Esophagus mucosa (tissue), 1 donor: ENCODE measurements around the gene CCDC30. TPM values are rescaled to one million over a fixed set of nuclear protein-coding genes. Genes with fewer than 3 reads are reported as not detected.
"Not testable (repeated sequence)": the region's sequence is repeated elsewhere in the genome, so short reads cannot be mapped to it uniquely, and the experiment has no call there.

Experiments used
- ATAC-seq: fragments of 200-7000 bp; cut with Tn5 transposase; one replicate; pipeline ENCODE4 v1.9.1; 2020
- total RNA-seq: library from RNA; stranded (reverse); gene quantifications from one replicate; pipeline ENCODE4 v1.2.4, GENCODE V29; 2023
- donor health status: DM: yes; HTN: yes; CAD: no.

CCDC30 gene
- total RNA-seq, 1 donor from 2014 or later, result 0.56 TPM

DNA sequence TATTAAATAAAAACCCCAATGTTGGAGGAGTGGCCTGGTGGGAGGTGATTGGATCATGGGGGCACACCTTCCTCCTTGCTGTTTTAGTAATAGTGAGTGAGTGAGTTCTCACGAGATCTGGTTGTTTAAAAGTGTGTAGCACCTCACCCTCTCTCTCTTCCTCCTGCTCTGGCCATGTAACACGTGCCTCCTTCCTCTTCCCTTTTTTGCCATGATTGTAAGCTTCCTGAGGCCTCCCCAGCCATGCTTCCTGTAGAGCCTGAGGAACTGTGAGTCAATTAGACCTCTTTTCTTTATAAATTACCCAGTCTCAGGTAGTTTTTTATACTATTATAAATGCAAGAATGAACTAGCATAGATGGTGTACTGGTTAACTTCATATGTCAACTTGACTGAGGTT lies 68.0 kb downstream of the CCDC30 start:
- no peak for ATAC-seq

DNA sequence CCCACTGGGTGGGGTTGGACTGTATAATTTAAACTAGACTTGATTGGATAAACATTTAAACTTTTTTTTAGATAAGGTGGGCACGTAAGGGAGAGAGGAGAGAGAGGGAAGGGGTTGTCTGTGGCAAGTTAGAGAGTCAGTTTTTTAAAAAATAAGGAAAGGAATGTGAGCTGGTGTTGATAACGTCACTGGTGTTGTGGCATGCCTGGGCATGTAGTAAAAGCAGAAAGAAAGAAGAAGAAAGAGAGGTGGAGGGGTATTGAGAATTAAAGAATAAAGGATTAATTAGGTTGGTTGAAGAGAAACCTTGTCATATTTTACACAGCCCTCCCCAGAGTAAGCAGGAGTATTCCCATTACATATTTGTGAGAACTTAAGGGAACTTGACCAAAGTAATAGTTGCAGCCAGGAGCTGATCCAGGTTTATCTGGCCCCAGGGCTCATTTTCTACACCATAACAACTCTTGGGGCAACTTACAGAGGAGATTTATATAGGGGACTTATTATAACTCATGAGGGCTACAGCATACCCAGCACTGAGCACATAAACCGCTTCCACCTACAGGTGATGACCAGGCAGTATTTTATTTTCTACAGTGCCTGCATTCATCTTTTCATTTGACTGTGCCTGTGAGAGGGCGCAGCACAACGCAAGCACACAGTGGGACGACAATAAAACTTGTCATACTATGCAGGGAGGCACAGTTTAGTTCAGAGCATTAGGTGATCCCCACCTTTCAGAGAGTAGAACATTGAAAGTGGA lies 70.2 kb downstream of the CCDC30 start:
- ATAC-seq, result no peak

DNA sequence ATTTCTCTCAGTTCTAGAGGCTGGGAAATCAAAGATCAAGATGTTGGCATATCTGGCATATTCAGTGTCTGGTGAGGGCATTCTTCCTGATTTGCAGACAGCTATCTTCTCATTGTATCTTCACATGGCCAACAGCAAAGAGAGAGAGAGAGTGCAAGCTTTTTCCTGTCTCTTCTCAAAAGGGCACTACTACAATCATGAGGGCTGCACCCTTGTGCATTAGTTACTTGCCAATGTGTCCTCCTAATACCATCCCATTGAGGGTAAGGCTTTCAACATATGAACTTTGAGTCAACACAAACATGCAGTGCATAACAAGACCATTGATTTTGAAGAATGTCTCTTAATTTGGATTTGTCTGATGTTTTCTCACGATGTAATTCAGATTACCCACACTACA lies 78.0 kb downstream of the CCDC30 start:
- ATAC-seq, result no peak

DNA sequence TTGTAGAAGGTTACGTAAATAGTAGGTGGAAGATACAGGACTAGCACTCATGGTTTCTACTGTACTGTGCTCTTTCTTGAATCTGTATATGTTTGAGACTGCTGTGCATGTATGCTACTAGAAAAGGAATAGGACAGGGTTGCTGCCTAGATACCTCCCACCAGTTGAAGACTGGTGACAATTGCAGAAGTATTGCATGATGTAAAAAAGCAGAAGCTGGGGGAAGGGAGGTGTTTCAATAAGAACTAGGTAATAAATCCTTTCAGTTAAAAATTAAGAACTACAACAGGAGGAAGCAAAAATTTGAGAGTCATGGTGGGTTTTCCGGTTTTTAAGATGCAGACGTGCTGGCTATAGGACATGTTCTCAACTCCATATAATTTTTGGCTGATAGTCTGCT lies 88.1 kb downstream of the CCDC30 start:
- no peak for ATAC-seq

DNA sequence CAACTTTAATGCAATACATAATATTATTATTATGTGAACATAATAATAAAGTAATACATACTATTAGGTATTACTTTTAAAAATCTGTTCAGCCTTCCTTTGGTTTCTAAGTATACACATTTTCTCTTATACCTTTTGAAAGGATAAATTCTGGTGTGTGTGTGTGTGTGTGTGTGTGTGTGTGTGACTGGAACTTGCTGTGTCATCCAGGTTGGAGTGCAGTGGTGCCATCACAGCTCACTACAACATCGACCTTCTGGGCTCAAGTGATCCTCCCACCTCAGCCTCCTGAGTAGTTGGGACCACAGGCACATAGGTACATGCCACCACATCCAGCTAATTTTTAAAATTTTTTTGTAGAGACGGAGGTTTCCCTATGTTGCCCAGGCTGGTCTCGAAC lies 88.5 kb downstream of the CCDC30 start:
- no peak for ATAC-seq

DNA sequence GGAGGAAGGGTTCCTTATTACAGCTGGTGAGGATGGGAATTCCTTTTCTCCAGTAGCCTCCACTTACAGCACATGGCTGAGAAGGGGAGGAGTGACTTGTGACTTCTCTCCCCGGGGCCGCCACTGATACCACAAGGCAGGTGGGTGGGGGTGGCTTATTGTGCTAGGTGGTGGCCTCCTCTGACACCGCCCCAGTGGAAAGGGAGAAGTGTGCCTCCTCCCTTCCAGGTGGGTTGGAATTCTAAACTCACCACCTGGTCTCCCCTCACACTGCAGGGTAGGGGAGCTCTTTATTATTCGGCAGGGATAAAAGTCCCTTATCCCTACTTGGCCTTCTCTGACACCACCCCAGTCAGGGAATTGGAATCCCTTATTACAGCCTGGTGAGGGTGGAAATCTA lies 89.5 kb downstream of the CCDC30 start:
- ATAC-seq, result no peak

DNA sequence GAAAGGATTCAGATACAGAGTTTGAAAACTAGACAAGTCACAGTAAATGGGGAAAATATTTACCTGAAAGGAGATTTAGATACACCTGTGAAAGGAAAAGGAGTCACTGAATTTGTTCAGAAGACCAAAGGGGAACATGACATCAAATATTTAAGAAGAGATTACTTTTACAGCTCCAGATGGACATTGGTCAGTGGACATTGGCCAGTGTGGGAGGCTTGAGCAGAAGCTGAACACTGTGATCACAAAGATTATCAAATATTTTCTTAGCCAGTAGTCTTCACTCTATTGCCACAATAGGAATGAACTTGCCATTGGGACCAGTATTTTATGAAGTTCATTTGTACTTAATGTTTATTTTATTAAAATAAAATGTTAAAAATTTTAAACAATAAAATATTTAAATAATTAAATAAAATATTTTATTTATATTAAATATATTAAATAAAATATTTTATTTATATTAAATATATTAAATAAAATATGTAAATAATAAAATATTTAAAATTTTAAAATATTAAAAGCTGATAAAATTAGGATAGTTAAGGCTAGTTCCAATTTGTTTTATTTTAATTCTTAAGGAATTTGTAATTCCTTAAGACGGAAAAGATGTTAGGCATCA lies 94.3 kb downstream of the CCDC30 start:
- no peak for ATAC-seq

DNA sequence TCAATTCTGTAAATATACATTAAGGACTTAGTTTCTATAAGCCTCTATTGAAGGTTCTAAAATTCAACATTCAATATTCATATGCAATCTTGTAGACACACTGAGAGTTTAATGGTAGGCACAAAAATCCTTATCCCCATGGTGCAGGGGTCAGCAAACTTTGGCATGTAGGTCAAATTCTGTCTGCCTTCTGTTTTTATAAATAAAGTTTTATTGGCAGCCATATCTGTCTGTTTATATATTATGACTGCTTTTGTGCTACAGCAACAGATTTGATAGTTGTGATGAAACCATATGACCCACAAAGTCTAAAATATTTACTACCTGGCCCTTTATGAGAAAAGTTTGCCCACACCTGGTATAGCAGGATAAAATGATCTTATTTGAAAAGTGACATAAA lies 104.0 kb downstream of the CCDC30 start:
- no peak for ATAC-seq

DNA sequence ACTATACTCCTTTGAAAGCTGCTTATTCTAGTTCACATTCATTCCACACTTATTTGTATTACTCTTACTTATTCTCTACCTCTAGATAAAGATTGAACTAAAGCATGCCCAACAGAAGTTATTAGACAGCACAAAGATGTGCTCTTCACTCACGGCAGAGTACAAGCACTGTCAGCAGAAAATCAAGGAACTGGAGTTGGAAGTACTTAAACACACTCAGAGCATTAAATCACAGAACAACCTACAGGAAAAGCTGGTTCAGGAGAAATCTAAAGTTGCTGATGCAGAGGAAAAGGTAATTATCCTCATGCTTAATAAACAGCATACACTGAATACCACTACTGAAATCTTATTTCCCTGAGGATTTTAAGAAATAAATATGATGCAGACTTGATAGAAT lies 113.8 kb downstream of the CCDC30 start:
- ATAC-seq, result peak; percentile 54

DNA sequence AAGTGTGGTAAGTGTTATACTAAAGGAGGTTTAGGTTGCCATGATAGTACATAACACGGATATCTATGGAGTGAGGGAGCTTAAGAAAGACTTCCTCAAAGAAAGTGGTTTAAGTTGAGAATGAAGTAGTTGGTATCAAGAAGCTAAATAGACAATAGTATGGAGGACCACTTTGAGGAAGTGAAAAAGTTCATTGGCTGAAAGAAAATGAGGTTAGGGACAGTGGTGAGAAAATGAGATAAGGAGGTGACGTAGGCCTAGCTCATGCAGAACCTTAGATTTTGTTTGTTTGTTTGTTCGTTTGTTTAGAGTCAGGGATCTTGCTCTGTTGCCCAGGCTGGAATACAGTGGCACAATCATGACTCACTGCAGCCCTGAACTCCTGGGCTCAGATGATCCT lies 122.9 kb downstream of the CCDC30 start:
- no peak for ATAC-seq

DNA sequence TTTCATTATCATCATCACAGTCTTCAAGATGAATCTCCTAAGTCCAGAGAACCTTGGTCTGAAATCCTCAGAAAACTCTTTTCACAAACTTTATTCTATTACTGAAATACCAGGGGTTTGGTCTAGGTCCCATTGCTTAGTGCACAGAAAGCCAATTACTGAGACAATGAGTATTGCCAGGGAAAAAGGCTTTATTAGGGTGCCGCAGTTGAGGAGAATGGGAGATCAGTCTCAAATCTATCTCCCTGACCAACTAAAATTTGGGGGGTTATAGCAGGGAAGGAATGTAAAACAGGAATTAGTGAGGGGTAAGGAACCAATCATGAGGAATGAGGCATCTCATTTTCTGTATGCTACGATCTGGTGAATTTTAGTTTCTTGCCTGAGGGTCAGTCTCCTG lies 124.7 kb downstream of the CCDC30 start:
- ATAC-seq, result no peak

DNA sequence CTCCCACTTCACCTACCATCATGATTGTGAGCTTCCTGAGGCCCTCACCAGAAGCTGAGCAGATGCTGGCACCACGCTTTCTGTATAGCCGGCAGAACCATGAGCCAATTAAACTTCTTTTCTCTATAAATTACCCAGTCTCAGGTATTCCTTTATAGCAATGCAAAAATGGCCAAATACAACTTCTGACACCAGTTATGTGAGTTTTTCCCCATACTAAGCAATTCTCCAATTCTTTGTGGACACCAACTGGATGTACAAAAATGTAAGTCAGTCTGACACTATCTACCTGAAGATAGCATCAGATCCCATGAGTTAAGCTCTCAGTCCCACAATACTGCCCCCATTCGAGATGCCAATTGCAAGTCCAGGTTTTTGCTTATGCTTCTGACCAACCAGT lies 129.7 kb downstream of the CCDC30 start:
- ATAC-seq, result no peak

DNA sequence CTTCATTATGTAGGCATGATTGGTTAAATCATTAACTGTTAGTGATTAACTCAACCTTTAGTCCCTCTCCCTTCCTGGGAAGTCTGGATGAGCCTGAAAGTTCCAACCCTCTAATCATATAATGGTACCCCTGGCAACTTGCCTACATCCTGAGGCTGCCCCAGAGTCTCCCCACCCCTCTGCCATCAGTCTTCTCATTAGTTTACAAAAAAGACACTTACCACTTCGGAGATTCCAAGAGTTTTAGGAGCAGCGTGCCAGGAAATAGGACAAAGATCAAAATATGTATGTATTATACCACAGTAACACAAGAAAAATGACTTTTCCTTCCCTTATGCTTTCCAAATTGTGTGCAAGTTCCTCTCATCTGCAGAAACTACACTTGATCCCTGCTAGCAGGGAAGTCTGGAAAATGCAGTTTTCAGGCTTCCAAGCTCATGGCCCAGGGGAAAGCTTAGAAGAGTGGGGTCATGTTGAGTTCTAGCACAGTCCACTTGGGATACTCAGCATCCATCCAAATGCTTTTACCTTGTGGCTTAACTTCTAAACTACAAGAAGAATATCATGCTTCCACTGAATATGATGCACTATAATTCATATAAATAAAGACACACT lies 130.5 kb downstream of the CCDC30 start:
- ATAC-seq, result no peak

DNA sequence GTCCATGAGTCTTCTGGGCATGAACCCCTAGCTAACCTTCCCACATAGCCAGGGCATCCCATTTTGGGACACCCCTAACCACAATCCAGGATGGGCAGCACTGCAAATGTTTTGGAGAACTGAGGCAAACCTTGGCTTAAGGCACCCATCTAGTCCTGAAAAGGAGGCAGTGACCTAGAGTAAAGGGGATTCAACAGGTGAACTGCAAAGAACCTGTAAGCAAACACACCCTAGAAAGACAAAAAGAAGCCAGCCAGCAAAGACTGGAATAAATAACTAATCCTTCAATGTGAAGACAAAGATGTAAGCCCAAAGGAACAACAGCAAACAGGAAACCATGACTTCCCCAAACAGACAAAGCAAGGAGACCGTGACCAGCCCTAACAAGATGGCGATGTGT lies 138.4 kb downstream of the CCDC30 start:
- no peak for ATAC-seq

DNA sequence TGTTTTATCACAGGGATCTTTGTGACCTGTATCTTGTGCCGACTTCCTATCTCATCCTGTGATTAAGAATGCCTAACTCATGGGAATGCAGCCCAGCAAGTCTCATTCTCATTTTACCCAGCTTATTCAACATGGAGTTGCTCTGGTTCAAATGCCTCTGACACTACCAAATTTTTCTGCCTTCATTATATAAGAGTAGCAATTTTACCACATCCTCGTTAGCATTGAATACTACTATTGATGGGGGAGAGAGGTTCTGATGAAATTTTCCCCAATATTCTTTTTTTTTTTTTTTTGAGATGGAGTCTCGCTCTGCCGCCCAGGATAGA lies 150.7 kb downstream of the CCDC30 start:
- no peak for ATAC-seq

DNA sequence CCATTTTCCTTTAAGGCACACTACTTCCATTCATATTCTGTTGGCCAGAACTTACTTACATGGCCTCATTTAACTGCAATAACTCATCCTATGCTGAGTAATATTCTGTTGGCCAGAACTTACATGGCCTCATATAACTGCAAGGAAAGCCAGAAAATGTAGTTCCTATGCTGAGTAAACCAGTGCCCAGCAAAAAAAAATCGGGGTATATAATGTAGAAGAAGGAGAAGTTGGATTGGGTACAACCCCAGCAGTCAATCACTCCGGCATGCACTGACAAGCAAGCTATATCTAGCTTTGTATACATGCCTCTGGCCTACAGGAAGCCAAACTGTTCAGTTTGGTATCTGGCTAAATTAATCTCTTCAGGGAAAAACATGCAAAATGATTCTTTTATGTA lies 155.8 kb downstream of the CCDC30 start:
- ATAC-seq, result peak; percentile 57

DNA sequence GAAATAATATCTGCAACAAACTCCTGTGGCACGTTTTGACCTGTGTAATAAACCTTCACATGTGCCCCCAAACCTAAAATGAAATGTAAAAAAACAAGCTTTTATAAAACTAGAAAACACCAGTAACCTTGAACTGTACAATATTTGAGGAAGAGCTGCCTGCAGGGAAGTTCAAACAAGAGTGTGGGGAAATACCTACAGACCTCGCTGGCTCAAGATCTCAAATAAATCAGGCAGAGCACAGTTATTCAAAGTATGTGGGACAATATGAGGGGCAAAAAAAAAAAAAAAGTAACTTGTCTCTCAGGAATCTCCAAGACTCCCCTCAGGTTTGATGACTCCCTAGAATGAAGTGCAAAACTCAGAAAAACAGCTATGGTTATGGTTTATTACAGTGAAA lies 157.2 kb downstream of the CCDC30 start:
- no peak for ATAC-seq

DNA sequence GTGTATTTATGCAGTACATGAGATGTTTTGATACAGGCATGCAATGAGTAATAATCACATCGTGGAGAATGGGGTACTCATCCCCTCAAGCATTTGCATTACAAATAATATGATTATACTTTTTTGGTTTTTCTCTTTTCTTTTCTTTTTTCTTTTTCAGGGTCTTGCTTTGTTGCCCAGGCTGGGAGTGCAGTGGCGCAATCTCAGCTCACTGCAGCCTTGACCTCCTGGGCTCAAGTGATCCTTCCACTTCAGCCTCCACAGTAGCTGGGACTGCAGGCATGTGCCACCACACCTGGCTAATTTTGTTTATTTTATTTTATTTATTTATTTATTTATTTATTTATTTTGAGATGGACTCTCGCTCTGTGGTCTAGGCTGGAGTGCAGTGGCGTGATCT lies 158.1 kb downstream of the CCDC30 start:
- not testable (repeated sequence) for ATAC-seq

DNA sequence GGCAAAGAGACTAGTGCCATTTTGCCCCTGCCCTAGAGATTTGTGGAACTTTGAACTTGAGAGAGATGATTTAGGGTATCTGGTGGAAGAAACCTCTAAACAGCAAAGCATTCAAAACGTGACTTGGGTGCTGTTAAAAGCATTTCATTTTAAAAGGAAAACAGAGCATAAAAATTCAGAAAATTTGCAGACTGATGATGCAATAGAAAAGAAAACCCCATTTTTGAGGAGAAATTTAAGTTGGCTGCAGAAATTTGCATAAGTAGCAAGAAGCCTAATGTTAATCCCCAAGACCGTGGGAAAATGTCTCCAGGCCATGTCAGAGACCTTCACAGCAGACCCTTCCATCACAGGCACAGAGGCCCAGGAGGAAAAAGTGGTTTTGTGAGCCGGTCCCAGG lies 164.1 kb downstream of the CCDC30 start:
- ATAC-seq, result not testable (repeated sequence)

DNA sequence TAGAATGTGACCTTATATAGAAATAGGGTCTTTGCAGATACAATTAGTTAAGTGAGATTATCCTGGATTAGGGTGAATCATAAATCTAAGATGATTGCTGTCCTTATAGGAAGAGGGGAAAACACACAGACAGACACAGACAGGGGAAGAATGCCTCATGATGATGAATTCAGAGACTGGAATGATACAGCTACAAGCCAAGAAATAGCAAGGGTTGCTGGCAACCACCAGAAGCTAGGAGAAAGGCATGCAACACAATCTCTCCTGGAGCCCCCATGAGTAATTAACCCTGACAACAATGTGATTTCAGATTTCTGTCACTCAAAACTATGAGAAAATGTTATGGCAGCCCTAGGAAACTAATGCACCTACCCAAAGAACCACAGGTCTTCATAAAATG lies 176.0 kb downstream of the CCDC30 start:
- ATAC-seq, result no peak

DNA sequence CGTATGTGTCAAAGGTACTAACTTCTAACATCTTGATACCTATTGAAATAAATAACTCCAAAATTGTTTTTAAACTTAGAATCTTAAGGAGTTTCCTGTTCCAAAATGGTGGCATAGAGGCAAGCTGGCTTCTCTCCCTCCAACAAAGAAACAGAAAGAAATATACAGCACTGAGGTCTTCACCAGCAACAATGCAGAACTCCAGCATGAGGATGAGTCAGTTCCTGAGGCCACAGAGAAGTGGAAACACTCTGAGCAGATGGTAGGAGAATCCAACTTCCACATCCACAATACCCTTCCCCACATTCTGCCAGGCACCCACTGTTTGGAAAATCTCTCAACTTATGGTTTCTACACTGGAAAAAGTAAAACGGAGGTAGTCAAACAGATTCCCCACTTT lies 183.0 kb downstream of the CCDC30 start:
- ATAC-seq, result no peak

DNA sequence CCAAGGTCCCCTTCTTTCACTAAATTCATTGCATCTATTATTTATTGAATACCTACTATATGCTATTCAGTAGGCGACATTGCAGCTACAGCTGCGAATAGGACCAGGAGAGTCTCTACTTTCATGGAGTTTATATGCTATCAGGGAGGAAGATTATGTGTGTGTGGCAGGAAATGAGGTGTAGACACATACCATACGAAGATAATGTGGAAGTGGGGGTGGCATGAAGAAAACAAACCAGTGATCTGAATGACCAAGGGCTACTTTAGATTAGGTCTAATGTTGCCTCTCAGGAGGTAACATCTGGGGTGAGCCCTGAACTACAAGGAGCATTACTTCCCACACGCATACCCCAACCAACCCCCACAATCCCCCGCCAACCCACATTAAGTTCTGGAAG lies 194.1 kb downstream of the CCDC30 start:
- ATAC-seq, result no peak

DNA sequence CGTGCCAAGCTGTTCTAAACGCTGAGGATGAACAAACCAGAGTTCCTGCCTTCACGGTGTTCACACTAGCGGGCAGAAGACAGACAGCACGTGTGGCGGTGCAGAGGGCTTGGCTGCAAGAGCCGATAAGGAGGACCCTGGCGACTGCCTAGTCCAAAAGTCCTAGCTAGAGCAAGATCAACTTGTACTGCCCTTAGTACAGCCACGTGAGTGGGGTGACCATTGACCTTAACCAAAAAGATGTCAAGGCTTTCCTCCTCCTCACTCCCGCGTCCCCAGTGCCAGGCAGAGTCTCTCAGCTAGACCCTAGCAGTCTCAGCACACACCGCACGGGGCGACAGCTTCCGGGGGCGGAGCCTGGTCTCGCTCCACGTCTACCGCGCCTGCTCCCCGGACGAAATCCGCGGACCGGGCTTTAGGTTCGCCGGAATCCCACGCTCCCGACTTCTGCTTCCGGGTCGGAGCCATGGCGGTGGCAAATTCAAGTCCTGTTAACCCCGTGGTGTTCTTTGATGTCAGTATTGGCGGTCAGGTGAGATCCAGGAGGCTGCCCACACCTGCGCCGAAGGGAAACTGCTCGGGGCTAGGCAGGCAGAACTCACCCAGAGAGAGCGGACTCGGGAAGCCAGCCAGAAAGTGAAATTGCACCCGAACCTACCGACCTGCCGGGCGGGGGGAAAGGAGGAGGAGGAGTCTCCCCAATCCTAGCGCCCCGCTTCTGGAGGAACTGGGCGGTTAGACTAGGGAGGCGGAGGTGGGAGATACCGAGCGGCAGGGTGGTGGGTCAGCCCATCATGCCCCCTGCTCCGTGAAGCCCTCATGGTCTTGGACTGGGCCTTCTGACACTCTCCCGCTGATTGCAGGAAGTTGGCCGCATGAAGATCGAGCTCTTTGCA lies 195.1 kb downstream of the CCDC30 start, which contains the start of gene PPIH:
PPIH (plus strand) TSS at position 443 of the 896 bp plus-strand sequence; CDS start at position 467, 24 bp downstream.
- peak; percentile 98 for ATAC-seq
